ENCODE results near the gene SPTLC3.
"Not testable (repeated sequence)": the region's sequence is repeated elsewhere in the genome, so short reads cannot be mapped to it uniquely, and the experiment has no call there.

The SPTLC3 gene

GRCh38 chr20:13008761-13009681 lies at the start of gene SPTLC3:
SPTLC3 (plus strand) TSS chr20:13008972; CDS start chr20:13009268, 296 bp downstream.
- FAIRE-seq = no peak

GRCh38 chr20:12961725-12962124 lies 47.0 kb upstream of the SPTLC3 start:
- FAIRE-seq = no peak

GRCh38 chr20:12962895-12963294 lies 45.9 kb upstream of the SPTLC3 start:
- FAIRE-seq = peak; percentile 88

- peak; percentile 74 for FAIRE-seq
Observed at GRCh38 chr20:12963416-12963815, 45.4 kb upstream of the SPTLC3 start.

- FAIRE-seq = no peak
Observed at GRCh38 chr20:12965212-12965869, 43.4 kb upstream of the SPTLC3 start.

GRCh38 chr20:12965870-12966251 lies 42.9 kb upstream of the SPTLC3 start:
- no peak for FAIRE-seq

GRCh38 chr20:12966468-12967085 lies 42.2 kb upstream of the SPTLC3 start:
- peak; percentile 68 for FAIRE-seq

GRCh38 chr20:12967932-12968331 lies 40.8 kb upstream of the SPTLC3 start:
- no peak for FAIRE-seq

- peak; percentile 8 for FAIRE-seq
Observed at GRCh38 chr20:12968472-12968871, 40.3 kb upstream of the SPTLC3 start.

- FAIRE-seq = no peak
Observed at GRCh38 chr20:12969071-12969669, 39.6 kb upstream of the SPTLC3 start.

GRCh38 chr20:12970372-12970821 lies 38.4 kb upstream of the SPTLC3 start:
- peak; percentile 87 for FAIRE-seq

- FAIRE-seq = no peak
Observed at GRCh38 chr20:12975833-12976608, 32.8 kb upstream of the SPTLC3 start.

GRCh38 chr20:12976720-12977309 lies 32.0 kb upstream of the SPTLC3 start:
- no peak for FAIRE-seq

GRCh38 chr20:12977328-12978125 lies 31.2 kb upstream of the SPTLC3 start:
- FAIRE-seq = no peak

- FAIRE-seq = no peak
Observed at GRCh38 chr20:12978126-12978394, 30.7 kb upstream of the SPTLC3 start.

- no peak for FAIRE-seq
Observed at GRCh38 chr20:12978613-12979495, 29.9 kb upstream of the SPTLC3 start.

- FAIRE-seq = not testable (repeated sequence)
Observed at GRCh38 chr20:12979713-12980112, 29.1 kb upstream of the SPTLC3 start.

GRCh38 chr20:12982098-12982497 lies 26.7 kb upstream of the SPTLC3 start:
- FAIRE-seq = no peak

- no peak for FAIRE-seq
Observed at GRCh38 chr20:12984069-12984765, 24.6 kb upstream of the SPTLC3 start.

Data from endometrium (tissue), 2 donors.